ENCODE results near the gene MSI2. TPM values are rescaled to one million over a fixed set of nuclear protein-coding genes. Genes with fewer than 3 reads are reported as not detected.
"Not testable (repeated sequence)": the region's sequence is repeated elsewhere in the genome, so short reads cannot be mapped to it uniquely, and the experiment has no call there.

Gene MSI2
- total RNA-seq, 2 donors from 2014 or later, result 30.1 to 41.1 TPM

DNA sequence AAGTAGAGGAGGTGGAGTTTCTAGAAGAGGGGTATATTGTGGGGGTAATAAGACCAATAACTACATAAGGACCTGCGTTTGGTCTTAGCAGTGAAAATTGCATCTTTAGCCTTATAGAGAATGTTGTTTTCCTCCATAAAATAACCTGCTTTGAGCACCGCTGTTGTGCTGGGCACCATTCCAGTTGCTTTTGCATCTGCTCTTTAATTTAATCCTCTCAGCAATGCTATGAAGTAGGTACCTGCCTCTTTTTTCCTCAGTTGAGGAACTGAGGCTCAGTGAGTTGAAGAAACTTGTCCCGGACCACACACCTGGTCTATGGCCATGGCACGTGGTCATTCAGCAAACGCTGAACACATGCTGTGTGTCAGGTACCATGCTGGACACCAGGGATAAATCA is 238.1 kb downstream of the MSI2 start:
- Histone ChIP-seq H3K4me1 (peaks cover 0 to 38% of the 10 kb centered on the region in 2 donors), H3K36me3 (no peaks in the 10 kb centered on the region), H3K4me3 (no peak overlapping the region), H3K27ac (no peak overlapping the region), H3K27me3 (no peaks in the 10 kb centered on the region), H3K9me3 (no peaks in the 10 kb centered on the region)
- no peak for DNase-seq (ENCODE audit: low spot score)
- TF ChIP-seq, protein P1, sequence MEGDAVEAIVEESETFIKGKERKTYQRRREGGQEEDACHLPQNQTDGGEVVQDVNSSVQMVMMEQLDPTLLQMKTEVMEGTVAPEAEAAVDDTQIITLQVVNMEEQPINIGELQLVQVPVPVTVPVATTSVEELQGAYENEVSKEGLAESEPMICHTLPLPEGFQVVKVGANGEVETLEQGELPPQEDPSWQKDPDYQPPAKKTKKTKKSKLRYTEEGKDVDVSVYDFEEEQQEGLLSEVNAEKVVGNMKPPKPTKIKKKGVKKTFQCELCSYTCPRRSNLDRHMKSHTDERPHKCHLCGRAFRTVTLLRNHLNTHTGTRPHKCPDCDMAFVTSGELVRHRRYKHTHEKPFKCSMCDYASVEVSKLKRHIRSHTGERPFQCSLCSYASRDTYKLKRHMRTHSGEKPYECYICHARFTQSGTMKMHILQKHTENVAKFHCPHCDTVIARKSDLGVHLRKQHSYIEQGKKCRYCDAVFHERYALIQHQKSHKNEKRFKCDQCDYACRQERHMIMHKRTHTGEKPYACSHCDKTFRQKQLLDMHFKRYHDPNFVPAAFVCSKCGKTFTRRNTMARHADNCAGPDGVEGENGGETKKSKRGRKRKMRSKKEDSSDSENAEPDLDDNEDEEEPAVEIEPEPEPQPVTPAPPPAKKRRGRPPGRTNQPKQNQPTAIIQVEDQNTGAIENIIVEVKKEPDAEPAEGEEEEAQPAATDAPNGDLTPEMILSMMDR (IDR thresholded peaks at IDR 0.05), result no peak

GRCh38 chr17:57495771-57496170 is 239.4 kb downstream of the MSI2 start:
- no peak overlapping the region for H3K4me3 ChIP-seq
- no peaks in the 10 kb centered on the region for H3K9me3 ChIP-seq
- H3K4me1 ChIP-seq, result peaks cover 0 to 25% of the 10 kb centered on the region in 2 donors
- no peak overlapping the region for H3K27ac ChIP-seq
- no peaks in the 10 kb centered on the region for H3K36me3 ChIP-seq
- H3K27me3 ChIP-seq, result no peaks in the 10 kb centered on the region
- no peak for DNase-seq (ENCODE audit: low spot score)
- TF ChIP-seq, protein P1 (IDR thresholded peaks at IDR 0.05), result no peak

DNA sequence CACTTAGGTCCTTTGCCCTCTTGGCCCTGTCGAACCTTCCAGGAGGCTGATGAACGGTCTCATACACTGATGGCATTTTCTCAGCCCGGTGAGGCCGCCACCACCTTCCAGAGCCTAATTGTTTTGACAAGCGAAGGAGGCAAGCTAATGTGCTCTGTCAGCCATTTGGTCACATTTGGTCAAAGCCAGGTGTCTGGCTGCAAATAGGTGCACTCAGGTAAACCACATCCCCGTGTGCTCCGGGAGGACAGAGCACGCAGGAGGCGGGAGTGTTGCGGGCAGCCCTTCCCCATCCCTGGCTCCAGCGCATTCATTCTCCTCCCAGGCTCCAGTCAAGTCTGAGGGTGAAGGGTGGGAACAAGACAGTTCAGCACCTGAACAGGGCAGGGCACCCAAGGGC is 240.1 kb downstream of the MSI2 start:
- no peak overlapping the region for H3K27ac ChIP-seq
- no peak overlapping the region for H3K4me3 ChIP-seq
- H3K36me3 ChIP-seq, result no peaks in the 10 kb centered on the region
- TF ChIP-seq, protein P1 (IDR thresholded peaks at IDR 0.05), result no peak
- no peaks in the 10 kb centered on the region for H3K9me3 ChIP-seq
- DNase-seq (ENCODE audit: low spot score), result no peak
- no peaks in the 10 kb centered on the region for H3K27me3 ChIP-seq
- H3K4me1 ChIP-seq, result peaks cover 0 to 18% of the 10 kb centered on the region in 2 donors

GRCh38 chr17:57498443-57498842 is 242.1 kb downstream of the MSI2 start:
- Histone ChIP-seq H3K4me1 (peaks cover 0 to 25% of the 10 kb centered on the region in 2 donors), H3K27me3 (no peaks in the 10 kb centered on the region), H3K9me3 (no peaks in the 10 kb centered on the region), H3K27ac (no peak overlapping the region), H3K36me3 (no peaks in the 10 kb centered on the region), H3K4me3 (no peak overlapping the region)
- DNase-seq (ENCODE audit: low spot score), result no peak
- TF ChIP-seq, protein P1 (IDR thresholded peaks at IDR 0.05), result no peak

DNA sequence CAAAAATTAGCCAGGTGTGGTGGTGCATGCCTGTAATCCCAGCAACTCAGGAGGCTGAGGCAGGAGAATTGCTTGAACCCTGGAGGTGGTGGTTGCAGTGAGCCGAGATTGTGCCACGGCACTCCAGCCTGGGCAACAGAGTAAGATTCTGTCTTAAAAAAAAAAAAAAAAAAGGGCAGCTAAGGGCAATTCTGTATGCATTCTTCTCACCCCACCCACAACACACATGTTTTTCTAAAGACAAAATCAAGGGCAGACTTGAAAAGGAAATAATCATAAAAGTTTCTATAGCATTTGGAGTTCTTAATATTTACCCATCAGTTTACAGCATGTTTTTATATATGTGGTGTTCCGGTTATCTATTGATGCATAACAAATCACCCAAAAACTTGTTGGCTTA is 242.9 kb downstream of the MSI2 start:
- not testable (repeated sequence) for H3K27me3 ChIP-seq; H3K9me3 ChIP-seq; H3K36me3 ChIP-seq; DNase-seq (ENCODE audit: low spot score); H3K4me3 ChIP-seq; H3K27ac ChIP-seq
- peaks cover 0 to 26% of the 10 kb centered on the region in 2 donors for H3K4me1 ChIP-seq

- Histone ChIP-seq H3K4me1 (peaks cover 0 to 26% of the 10 kb centered on the region in 2 donors), H3K9me3 (no peaks in the 10 kb centered on the region), H3K27ac (no peak overlapping the region), H3K27me3 (no peaks in the 10 kb centered on the region), H3K4me3 (no peak overlapping the region), H3K36me3 (no peaks in the 10 kb centered on the region)
- no peak for DNase-seq (ENCODE audit: low spot score)
- TF ChIP-seq, protein P1 (IDR thresholded peaks at IDR 0.05), result no peak
Measured at GRCh38 chr17:57499648-57500049, 243.3 kb downstream of the MSI2 start.

All from right atrium auricular region (tissue), 2 donors.